Astrocyte of the spinal cord (primary cell): ENCODE results near the gene CABCOCO1.
"Not testable (repeated sequence)": the region's sequence is repeated elsewhere in the genome, so short reads cannot be mapped to it uniquely, and the experiment has no call there.

Source experiments
- DNase-seq: peaks from one replicate; pipeline ENCODE4 v3.0.0; 2011; ENCODE audit warnings: low read depth, low spot score
- H3K4me3 ChIP-seq: 2 replicates; pipeline ENCODE4 v1.5.1; 2011; ENCODE audit warnings: low read depth, mild to moderate bottlenecking, low read length, moderate library complexity
- in situ Hi-C: cut with HindIII; loops from 2 replicates; pipeline ENCODE4 v1.10.0; 2017; ENCODE audit warnings: low sequenced_read_pairs
- TF ChIP-seq, protein P1 (sequence below): IDR thresholded peaks from 2 replicates; pipeline ENCODE4 v1.5.1; 2012; ENCODE audit warnings: low read depth, mild to moderate bottlenecking, low read length, inconsistent platforms

Gene CABCOCO1

DNA sequence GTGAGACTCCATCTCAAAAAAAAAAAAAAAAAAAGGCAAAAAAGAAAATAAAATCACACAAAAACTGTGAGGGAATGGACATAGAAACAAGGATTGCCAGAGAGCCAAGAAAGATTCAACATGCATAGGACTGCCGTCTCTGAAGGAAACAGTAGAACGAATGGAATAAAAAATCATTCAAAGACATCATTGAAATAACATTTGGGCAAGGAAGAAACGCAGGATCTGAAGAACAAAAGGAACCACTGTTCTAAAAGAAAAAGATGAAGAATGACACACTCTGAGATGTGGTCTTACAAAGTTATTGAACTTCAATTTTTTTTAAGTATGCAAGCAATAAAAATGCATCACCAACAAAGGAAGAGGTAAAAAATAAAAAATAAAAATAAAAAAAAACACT is 57.2 kb downstream of the CABCOCO1 start:
- TF ChIP-seq, protein P1, sequence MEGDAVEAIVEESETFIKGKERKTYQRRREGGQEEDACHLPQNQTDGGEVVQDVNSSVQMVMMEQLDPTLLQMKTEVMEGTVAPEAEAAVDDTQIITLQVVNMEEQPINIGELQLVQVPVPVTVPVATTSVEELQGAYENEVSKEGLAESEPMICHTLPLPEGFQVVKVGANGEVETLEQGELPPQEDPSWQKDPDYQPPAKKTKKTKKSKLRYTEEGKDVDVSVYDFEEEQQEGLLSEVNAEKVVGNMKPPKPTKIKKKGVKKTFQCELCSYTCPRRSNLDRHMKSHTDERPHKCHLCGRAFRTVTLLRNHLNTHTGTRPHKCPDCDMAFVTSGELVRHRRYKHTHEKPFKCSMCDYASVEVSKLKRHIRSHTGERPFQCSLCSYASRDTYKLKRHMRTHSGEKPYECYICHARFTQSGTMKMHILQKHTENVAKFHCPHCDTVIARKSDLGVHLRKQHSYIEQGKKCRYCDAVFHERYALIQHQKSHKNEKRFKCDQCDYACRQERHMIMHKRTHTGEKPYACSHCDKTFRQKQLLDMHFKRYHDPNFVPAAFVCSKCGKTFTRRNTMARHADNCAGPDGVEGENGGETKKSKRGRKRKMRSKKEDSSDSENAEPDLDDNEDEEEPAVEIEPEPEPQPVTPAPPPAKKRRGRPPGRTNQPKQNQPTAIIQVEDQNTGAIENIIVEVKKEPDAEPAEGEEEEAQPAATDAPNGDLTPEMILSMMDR = no peak

DNA sequence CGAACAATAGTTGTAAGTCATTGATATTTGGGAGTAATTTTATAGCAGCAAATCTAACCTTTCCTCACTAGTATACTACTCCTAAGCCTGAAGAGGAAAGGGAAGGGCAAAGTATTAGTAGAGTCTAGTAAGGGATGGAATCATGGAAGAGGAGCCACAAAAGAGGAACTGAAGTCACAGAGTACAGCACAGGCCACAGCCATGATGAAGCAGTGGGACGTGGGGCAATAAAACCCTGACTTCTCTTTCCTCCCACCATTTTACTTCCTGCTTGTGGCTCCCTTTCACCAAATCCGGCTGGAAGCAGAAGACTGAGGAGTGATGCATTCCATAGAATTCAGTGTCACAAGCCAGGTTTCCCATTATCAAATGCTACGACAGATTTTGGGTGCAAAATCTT is 58.7 kb downstream of the CABCOCO1 start:
- in situ Hi-C loops = no loop called here
- TF ChIP-seq, protein P1 = no peak
- DNase-seq = no peak

More for the DNA sequence above, 57.2 kb downstream of the CABCOCO1 start:
- no peak for DNase-seq
- in situ Hi-C loops = no loop called here
- H3K4me3 ChIP-seq = no peak overlapping the region

DNA sequence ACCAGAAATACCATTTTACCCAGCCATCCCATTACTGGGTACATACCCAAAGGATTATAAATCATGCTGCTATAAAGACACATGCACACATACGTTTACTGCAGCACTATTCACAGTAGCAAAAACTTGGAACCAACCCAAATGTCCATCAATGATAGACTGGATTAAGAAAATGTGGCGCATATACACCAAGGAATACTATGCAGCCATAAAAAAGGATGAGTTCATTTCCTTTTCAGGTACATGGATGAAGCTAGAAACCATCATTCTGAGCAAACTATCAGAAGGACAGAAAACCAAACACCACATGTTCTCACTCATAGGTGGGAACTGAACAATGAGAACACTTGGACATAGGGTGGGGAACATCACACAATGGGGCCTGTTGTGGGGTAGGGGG is 62.5 kb downstream of the CABCOCO1 start:
- H3K4me3 ChIP-seq, DNase-seq, in situ Hi-C loops: not testable (repeated sequence)

More for the DNA sequence above, 58.7 kb downstream of the CABCOCO1 start:
- H3K4me3 ChIP-seq = no peak overlapping the region

DNA sequence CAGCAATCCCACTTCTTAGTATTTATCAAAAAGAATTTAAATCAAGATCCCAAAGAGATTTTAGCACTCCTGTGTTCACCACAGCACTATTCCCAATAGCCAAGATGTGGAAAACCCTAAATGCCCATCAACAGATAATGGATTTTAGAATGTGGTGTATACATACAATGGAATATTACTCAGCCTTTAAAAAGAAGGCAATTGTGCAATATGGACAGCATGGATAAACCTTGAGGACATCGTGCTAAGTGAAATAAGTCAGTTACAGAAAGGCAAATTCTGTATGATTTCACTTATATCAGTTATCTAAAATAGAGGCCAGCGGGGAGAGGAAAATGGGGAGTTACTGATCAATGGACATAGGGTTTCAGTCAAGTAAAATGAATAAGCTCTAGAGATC is 66.9 kb downstream of the CABCOCO1 start:
- H3K4me3 ChIP-seq = no peak overlapping the region
- no peak for DNase-seq
- in situ Hi-C loops = no loop called here
- TF ChIP-seq, protein P1 = no peak

DNA sequence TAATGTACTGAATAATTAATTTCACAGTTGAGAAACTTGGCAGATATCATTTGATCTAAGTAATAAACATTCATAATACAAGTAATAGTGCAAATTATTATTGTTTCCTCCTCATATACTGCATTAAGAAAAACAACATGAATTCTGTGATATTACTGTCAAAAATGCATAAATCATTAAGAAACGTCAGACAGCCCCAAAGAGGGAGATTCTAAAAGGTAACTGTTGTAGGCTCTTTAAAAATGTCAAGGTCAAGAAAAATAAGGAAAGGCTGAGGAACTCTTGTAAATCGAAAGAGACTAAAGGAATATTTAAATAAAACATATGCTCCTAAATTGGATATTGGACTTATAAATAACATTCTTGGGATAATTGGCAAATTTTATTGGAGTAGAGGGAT is 67.9 kb downstream of the CABCOCO1 start:
- TF ChIP-seq, protein P1 = no peak
- in situ Hi-C loops = no loop called here
- no peak for DNase-seq
- H3K4me3 ChIP-seq = no peak overlapping the region

DNA sequence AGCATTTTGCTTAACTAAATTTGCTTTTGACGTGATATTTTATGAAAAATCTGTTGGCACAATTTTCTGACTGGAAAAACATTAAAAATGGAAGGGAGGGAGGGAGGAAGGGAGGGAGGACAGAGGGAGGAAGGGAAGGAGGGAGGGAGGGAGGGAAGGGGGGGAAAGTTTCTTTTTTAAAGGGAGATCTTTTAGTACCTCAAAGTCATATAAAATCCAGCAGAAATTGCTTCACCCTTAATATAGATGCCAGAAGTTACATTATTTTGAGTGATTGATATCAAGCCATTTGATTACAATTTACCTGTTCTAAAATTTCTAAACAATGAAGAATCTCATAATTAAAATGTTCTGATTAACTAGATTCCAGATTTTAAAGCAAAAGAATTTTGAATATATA is 68.9 kb downstream of the CABCOCO1 start:
- TF ChIP-seq, protein P1 = no peak
- in situ Hi-C loops = no loop called here
- DNase-seq = no peak
- no peak overlapping the region for H3K4me3 ChIP-seq

DNA sequence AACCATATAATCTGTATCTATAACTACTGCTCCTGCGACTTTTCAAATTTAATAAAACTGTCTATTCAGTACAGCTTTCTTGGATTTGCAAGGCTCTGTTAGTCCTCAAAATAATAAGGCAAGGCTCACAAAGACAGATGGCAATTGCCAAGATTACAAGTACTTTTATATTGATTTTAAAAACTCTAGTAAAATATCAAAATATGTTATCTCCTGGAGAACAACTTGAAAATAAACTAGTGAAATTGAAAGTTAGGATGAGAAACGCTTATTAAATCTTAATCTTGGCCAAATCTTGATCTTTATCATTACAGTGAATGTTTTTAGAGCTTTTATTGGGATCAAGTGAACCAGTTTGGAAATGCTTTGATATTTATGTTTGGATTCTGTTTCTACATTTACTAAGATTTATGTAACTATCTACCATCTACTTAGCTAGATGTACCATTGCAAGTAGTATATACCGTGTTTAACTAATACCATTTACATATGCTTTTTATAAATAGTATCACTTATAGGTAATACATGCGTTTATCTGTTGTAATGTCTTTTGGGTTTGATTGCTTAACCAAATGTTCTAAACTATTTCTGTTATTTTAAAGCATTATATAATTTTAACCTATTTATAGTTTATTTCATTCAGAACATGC is 70.0 kb downstream of the CABCOCO1 start:
- DNase-seq = no peak
- H3K4me3 ChIP-seq = no peak overlapping the region
- TF ChIP-seq, protein P1 = no peak
- in situ Hi-C loops = no loop called here
